ENCODE measurements around the gene UBAC1. TPM values are rescaled to one million over a fixed set of nuclear protein-coding genes. Genes with fewer than 3 reads are reported as not detected.
"Not testable (repeated sequence)": the region's sequence is repeated elsewhere in the genome, so short reads cannot be mapped to it uniquely, and the experiment has no call there.

Gene UBAC1
- total RNA-seq, 2 experiments from 2014 or later = 16.4 to 19.6 TPM

DNA sequence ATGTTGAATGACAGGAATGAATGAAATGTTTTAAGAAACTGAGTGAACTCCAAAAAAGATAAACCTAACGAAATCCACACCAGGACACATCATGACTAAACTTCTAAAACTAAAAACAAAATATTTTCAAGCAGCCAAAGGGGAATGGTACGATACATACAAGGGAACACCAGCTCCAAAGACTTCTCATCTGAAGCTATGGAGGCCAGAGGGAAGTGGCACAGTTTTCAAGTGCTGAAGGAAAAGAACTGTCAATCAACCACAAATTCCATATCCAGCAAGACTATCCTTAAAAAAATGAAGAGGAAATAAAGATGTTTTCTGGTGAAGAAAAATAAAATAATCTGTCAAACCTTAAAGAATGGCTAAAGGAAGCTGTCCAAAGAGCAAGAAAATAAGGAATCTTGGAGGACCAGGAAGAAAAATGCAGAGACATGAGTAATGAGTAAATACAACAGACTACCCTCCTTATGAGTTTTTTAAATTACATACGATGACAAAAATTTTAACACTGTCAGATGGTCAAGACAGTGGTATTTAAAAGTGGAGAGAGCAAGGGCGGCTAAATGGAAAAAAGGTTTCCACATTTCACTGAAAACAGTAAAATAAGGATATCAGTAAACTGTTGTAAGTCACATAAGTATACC, 65.8 kb downstream of the UBAC1 start:
- ChIA-PET CTCF (no interaction called here), POLR2A (no interaction called here)
- H3K27ac Mint-ChIP-seq = no peak overlapping the region
- intact Hi-C loops (cut with DNase I, micrococcal nuclease) = no loop called here
- ATAC-seq (ENCODE audit: poor library complexity) (no peak), DNase-seq (no peak)
- peaks cover 6% of the 10 kb centered on the region for H3K9me3 Mint-ChIP-seq
- no peaks in the 10 kb centered on the region for H3K27me3 ChIP-seq (ENCODE audit: control insufficient read depth in 1 of 2, insufficient read depth in 2 of 2, low read length in 2 of 2)
- no peak overlapping the region for H3K4me3 Mint-ChIP-seq
- H3K36me3 Mint-ChIP-seq (ENCODE audit: low read depth) = peaks cover 11% of the 10 kb centered on the region
- peaks cover 78% of the 10 kb centered on the region for H3K4me1 Mint-ChIP-seq (ENCODE audit: low read depth)
- H3K9me3 ChIP-seq (ENCODE audit: control insufficient read depth in 1 of 2, insufficient read depth in 1 of 2, low read length in 2 of 2) = no peaks in the 10 kb centered on the region
- TF ChIP-seq, protein P1, sequence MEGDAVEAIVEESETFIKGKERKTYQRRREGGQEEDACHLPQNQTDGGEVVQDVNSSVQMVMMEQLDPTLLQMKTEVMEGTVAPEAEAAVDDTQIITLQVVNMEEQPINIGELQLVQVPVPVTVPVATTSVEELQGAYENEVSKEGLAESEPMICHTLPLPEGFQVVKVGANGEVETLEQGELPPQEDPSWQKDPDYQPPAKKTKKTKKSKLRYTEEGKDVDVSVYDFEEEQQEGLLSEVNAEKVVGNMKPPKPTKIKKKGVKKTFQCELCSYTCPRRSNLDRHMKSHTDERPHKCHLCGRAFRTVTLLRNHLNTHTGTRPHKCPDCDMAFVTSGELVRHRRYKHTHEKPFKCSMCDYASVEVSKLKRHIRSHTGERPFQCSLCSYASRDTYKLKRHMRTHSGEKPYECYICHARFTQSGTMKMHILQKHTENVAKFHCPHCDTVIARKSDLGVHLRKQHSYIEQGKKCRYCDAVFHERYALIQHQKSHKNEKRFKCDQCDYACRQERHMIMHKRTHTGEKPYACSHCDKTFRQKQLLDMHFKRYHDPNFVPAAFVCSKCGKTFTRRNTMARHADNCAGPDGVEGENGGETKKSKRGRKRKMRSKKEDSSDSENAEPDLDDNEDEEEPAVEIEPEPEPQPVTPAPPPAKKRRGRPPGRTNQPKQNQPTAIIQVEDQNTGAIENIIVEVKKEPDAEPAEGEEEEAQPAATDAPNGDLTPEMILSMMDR (IDR thresholded peaks at IDR 0.05) = no peak
- peaks cover 27% of the 10 kb centered on the region for H3K4me1 ChIP-seq (ENCODE audit: insufficient read depth, low read length)
- no peaks in the 10 kb centered on the region for H3K36me3 ChIP-seq (ENCODE audit: insufficient read depth, low read length)
- no peak overlapping the region for H3K4me3 ChIP-seq (ENCODE audit: low read length)
- H3K27me3 Mint-ChIP-seq = no peaks in the 10 kb centered on the region
- H3K27ac ChIP-seq (ENCODE audit: low read depth in 1 of 2, low read length in 2 of 2) = no peak overlapping the region

DNA sequence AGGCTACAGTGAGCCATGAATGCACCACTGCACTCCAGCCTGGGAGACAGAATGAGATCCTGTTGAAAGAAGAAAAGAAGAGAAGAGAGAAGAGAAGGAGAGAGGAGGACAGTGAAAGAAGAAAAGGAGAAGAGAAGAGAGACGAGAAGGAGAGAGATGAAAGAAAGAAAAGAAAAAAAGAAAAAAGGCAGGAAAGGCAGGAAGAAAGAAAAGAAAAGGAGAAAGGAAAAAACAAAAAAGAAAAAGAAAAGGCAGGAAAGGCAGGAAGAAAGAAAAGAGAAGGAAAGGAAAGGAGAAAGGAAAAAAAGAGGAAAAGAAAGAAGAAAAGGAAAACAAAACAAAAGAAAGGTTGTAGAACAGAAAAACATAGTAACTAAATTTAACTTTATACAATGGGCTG, 68.1 kb downstream of the UBAC1 start:
- no peaks in the 10 kb centered on the region for H3K9me3 Mint-ChIP-seq
- TF ChIP-seq, protein P1 (IDR thresholded peaks at IDR 0.05) = no peak
- ATAC-seq (ENCODE audit: poor library complexity) = no peak
- no peak overlapping the region for H3K4me3 ChIP-seq (ENCODE audit: low read length)
- H3K27ac ChIP-seq (ENCODE audit: low read depth in 1 of 2, low read length in 2 of 2) = no peak overlapping the region
- H3K4me3 Mint-ChIP-seq = no peak overlapping the region
- DNase-seq = no peak
- H3K4me1 ChIP-seq (ENCODE audit: insufficient read depth, low read length) = peaks cover 35% of the 10 kb centered on the region
- H3K27ac Mint-ChIP-seq = peak overlapping the region; percentile 4
- H3K36me3 Mint-ChIP-seq (ENCODE audit: low read depth) = no peaks in the 10 kb centered on the region
- CTCF ChIA-PET = no interaction called here
- intact Hi-C loops (cut with DNase I, micrococcal nuclease) = no loop called here
- H3K27me3 ChIP-seq (ENCODE audit: control insufficient read depth in 1 of 2, insufficient read depth in 2 of 2, low read length in 2 of 2) = no peaks in the 10 kb centered on the region
- POLR2A ChIA-PET = no interaction called here
- no peaks in the 10 kb centered on the region for H3K36me3 ChIP-seq (ENCODE audit: insufficient read depth, low read length)
- H3K4me1 Mint-ChIP-seq (ENCODE audit: low read depth) = peaks cover 73% of the 10 kb centered on the region
- H3K27me3 Mint-ChIP-seq = no peaks in the 10 kb centered on the region
- H3K9me3 ChIP-seq (ENCODE audit: control insufficient read depth in 1 of 2, insufficient read depth in 1 of 2, low read length in 2 of 2) = no peaks in the 10 kb centered on the region

DNA sequence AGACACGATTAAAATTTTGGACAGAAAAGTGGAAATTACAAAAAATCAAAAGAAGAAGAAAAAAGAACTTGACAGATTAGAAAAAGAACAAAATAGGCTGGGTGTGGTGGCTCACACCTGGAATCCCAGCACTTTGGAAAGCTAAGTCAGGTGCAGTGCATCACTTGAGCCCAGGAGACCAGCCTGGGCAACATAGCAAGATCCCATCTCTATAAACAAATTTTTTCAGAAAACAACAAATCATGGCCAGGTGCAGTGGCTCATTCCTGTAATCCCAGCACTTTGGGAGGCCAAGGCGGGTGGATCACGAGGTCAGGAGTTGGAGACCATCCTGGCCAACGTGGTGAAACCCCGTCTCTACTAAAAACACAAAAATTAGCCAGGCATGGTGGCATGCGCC, 68.8 kb downstream of the UBAC1 start:
- POLR2A ChIA-PET; CTCF ChIA-PET; H3K27ac ChIP-seq (ENCODE audit: low read depth in 1 of 2, low read length in 2 of 2); H3K9me3 Mint-ChIP-seq; H3K36me3 ChIP-seq (ENCODE audit: insufficient read depth, low read length); H3K36me3 Mint-ChIP-seq (ENCODE audit: low read depth); ATAC-seq (ENCODE audit: poor library complexity); DNase-seq; H3K27me3 Mint-ChIP-seq; H3K9me3 ChIP-seq (ENCODE audit: control insufficient read depth in 1 of 2, insufficient read depth in 1 of 2, low read length in 2 of 2); H3K27ac Mint-ChIP-seq; intact Hi-C loops (cut with DNase I, micrococcal nuclease); H3K4me3 ChIP-seq (ENCODE audit: low read length); H3K27me3 ChIP-seq (ENCODE audit: control insufficient read depth in 1 of 2, insufficient read depth in 2 of 2, low read length in 2 of 2); H3K4me3 Mint-ChIP-seq: not testable (repeated sequence)
- peaks cover 73% of the 10 kb centered on the region for H3K4me1 Mint-ChIP-seq (ENCODE audit: low read depth)
- peaks cover 43% of the 10 kb centered on the region for H3K4me1 ChIP-seq (ENCODE audit: insufficient read depth, low read length)

DNA sequence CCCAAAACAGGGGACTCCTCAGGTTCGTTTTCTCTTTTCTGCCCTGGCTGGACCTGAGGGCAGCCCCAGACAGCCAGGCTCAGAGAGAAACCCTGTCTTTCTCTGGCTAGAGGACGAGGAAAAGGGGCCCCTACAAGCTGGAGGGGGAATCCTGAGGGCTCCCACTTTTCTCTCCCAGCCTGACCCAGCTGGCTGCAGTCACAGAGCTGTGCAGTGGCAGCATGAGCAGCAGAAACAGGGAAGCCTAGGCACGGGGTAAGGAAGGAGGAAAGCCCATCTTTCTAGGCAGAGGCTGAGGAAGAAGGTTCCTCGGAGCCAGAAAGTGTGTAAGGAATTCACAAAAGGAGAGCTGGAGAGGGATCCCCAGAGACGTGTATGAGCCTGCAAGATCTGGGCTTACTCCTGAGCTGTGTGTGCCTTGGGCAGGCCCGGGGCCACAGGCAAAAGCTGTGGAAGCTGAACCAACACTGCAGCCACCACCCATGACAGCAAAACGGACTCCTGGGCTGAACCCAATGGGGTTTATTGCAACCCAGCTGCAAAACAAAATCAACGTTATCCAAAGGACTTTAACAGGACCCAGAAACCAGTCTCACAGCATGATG, 70.0 kb downstream of the UBAC1 start:
- ATAC-seq (ENCODE audit: poor library complexity) (no peak), DNase-seq (no peak)
- TF ChIP-seq, protein P1 (IDR thresholded peaks at IDR 0.05) = no peak
- peaks cover 5% of the 10 kb centered on the region for H3K36me3 Mint-ChIP-seq (ENCODE audit: low read depth)
- Histone ChIP-seq H3K36me3 (ENCODE audit: insufficient read depth, low read length) (no peaks in the 10 kb centered on the region), H3K4me3 (ENCODE audit: low read length) (no peak overlapping the region), H3K9me3 (ENCODE audit: control insufficient read depth in 1 of 2, insufficient read depth in 1 of 2, low read length in 2 of 2) (no peaks in the 10 kb centered on the region), H3K27me3 (ENCODE audit: control insufficient read depth in 1 of 2, insufficient read depth in 2 of 2, low read length in 2 of 2) (no peaks in the 10 kb centered on the region), H3K27ac (ENCODE audit: low read depth in 1 of 2, low read length in 2 of 2) (no peak overlapping the region), H3K4me1 (ENCODE audit: insufficient read depth, low read length) (peaks cover 55% of the 10 kb centered on the region)
- CTCF ChIA-PET = no interaction called here
- H3K27ac Mint-ChIP-seq = no peak overlapping the region
- no peaks in the 10 kb centered on the region for H3K9me3 Mint-ChIP-seq
- no peak overlapping the region for H3K4me3 Mint-ChIP-seq
- intact Hi-C loops (cut with DNase I, micrococcal nuclease) = no loop called here
- peaks cover 75% of the 10 kb centered on the region for H3K4me1 Mint-ChIP-seq (ENCODE audit: low read depth)
- no peaks in the 10 kb centered on the region for H3K27me3 Mint-ChIP-seq
- POLR2A ChIA-PET = no interaction called here
